ENCODE results near the gene PLVAP. TPM values are rescaled to one million over a fixed set of nuclear protein-coding genes. Genes with fewer than 3 reads are reported as not detected.

The PLVAP gene
- total RNA-seq, 1 experiment from 2014 or later, result not detected

- TF ChIP-seq CTCF (IDR thresholded peaks at IDR 0.05) (no peak; the same call in 1 of the 2 replicates), ATF6 (CRISPR knock-in tag; IDR thresholded peaks at IDR 0.05) (no peak), MXD4 (CRISPR knock-in tag; IDR thresholded peaks at IDR 0.05; ENCODE audit: borderline replicate concordance) (no peak), ZNF317 (CRISPR knock-in tag; IDR thresholded peaks at IDR 0.05; ENCODE audit: borderline replicate concordance, low read depth) (no peak), PRDM15 (CRISPR knock-in tag; IDR thresholded peaks at IDR 0.05) (no peak), GABPB1 (CRISPR knock-in tag; IDR thresholded peaks at IDR 0.05) (no peak; the same call in 1 of the 2 replicates), ZMAT4 (CRISPR knock-in tag; IDR thresholded peaks at IDR 0.05) (no peak), SP1 (CRISPR knock-in tag; conservative IDR thresholded peaks at IDR 0.05) (peak; percentile 64), ERG (CRISPR knock-in tag; IDR thresholded peaks at IDR 0.05) (no peak), TEAD1 (CRISPR knock-in tag; IDR thresholded peaks at IDR 0.05) (no peak; the same call in 1 of the 2 replicates), IRF1 (CRISPR knock-in tag; IDR thresholded peaks at IDR 0.05) (no peak), ESRRA (CRISPR knock-in tag; IDR thresholded peaks at IDR 0.05; ENCODE audit: borderline replicate concordance) (peak; percentile 68), ZNF396 (CRISPR knock-in tag; IDR thresholded peaks at IDR 0.05; ENCODE audit: borderline replicate concordance) (no peak), AFF4 (CRISPR knock-in tag; IDR thresholded peaks at IDR 0.05; ENCODE audit: borderline replicate concordance) (no peak), TP53 (CRISPR knock-in tag; IDR thresholded peaks at IDR 0.05) (no peak), IRF2 (CRISPR knock-in tag; IDR thresholded peaks at IDR 0.05; ENCODE audit: borderline replicate concordance, low read depth) (0 out of 2 replicates have a peak, but pooled peaks have one; percentile 52), FOXP4 (CRISPR knock-in tag; IDR thresholded peaks at IDR 0.05) (no peak), ZNF263 (CRISPR knock-in tag; IDR thresholded peaks at IDR 0.05; ENCODE audit: low read depth) (no peak), FOXP1 (CRISPR knock-in tag; IDR thresholded peaks at IDR 0.05; ENCODE audit: borderline replicate concordance) (peak; percentile 47; the same call in 1 of the 2 replicates)
Observed at GRCh38 chr19:17305517-17306284, 71.4 kb downstream of the PLVAP start, which contains the start of gene MRPL34 (continued).
